GM12891 (cell line): ENCODE results near the gene GABRG2.

Experiments used
- POLR2A ChIP-seq: IDR thresholded peaks from 2 replicates; pipeline ENCODE4 v1.6.1; 2011; ENCODE audit warnings: low read depth, low read length, control low read depth
- TAF1 ChIP-seq: IDR thresholded peaks from 2 replicates; pipeline ENCODE4 v1.6.1; 2011; ENCODE audit warnings: low read depth, low read length, control low read depth

DNA sequence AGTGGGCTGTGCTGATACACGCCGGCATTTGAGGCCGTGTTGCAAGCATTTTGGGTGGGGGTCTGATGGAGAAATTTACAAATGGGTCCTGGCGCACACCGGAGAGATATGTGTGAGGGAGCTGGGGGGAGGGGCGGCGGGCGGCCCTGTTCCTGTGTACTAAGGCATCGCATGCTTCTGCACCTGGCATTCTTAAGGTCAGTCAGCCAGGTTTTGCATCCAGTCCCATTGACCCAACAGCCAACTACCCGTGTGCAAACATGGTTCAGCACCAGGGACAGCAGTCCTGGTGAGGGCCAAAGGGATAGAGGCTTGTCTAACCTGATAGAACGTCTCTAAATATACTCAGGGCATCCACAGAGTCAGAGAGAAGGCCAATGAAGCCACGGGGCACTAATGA lies 839 bp downstream of the GABRG2 start:
- no peak for TF ChIP-seq POLR2A
- no peak for TF ChIP-seq TAF1
